ENCODE measurements around the gene FANCM.
"Not testable (repeated sequence)": the region's sequence is repeated elsewhere in the genome, so short reads cannot be mapped to it uniquely, and the experiment has no call there.

FANCM gene

GRCh38 chr14:45120096-45120495, 15.6 kb upstream of the FANCM start:
- H3K4me3 ChIP-seq (ENCODE audit: low read depth, low read length) = no peak overlapping the region
- H3K9me3 ChIP-seq (ENCODE audit: control insufficient read depth, insufficient read depth, low read length) = no peaks in the 10 kb centered on the region
- peaks cover 90% of the 10 kb centered on the region for H3K36me3 ChIP-seq (ENCODE audit: control insufficient read depth, insufficient read depth, low read length)
- no peaks in the 10 kb centered on the region for H3K4me1 ChIP-seq (ENCODE audit: control insufficient read depth, insufficient read depth, low read length)
- no peak overlapping the region for H3K9ac ChIP-seq (ENCODE audit: low read depth, low read length)
- H3K27ac ChIP-seq (ENCODE audit: low read depth, low read length) = no peak overlapping the region
- no peaks in the 10 kb centered on the region for H3K27me3 ChIP-seq (ENCODE audit: control insufficient read depth, insufficient read depth, low read length)

- Histone ChIP-seq H3K9me3 (ENCODE audit: control insufficient read depth, insufficient read depth, low read length) (no peaks in the 10 kb centered on the region), H3K4me1 (ENCODE audit: control insufficient read depth, insufficient read depth, low read length) (no peaks in the 10 kb centered on the region), H3K4me3 (ENCODE audit: low read depth, low read length) (no peak overlapping the region), H3K27me3 (ENCODE audit: control insufficient read depth, insufficient read depth, low read length) (no peaks in the 10 kb centered on the region), H3K36me3 (ENCODE audit: control insufficient read depth, insufficient read depth, low read length) (peaks cover 89% of the 10 kb centered on the region), H3K9ac (ENCODE audit: low read depth, low read length) (no peak overlapping the region), H3K27ac (ENCODE audit: low read depth, low read length) (no peak overlapping the region)
Observed at GRCh38 chr14:45123271-45123670, 12.5 kb upstream of the FANCM start.

- H3K27ac ChIP-seq (ENCODE audit: low read depth, low read length) = no peak overlapping the region
- H3K4me3 ChIP-seq (ENCODE audit: low read depth, low read length) = no peak overlapping the region
- H3K9me3 ChIP-seq (ENCODE audit: control insufficient read depth, insufficient read depth, low read length) = no peaks in the 10 kb centered on the region
- peaks cover 89% of the 10 kb centered on the region for H3K36me3 ChIP-seq (ENCODE audit: control insufficient read depth, insufficient read depth, low read length)
- H3K9ac ChIP-seq (ENCODE audit: low read depth, low read length) = no peak overlapping the region
- H3K27me3 ChIP-seq (ENCODE audit: control insufficient read depth, insufficient read depth, low read length) = no peaks in the 10 kb centered on the region
- H3K4me1 ChIP-seq (ENCODE audit: control insufficient read depth, insufficient read depth, low read length) = no peaks in the 10 kb centered on the region
Observed at GRCh38 chr14:45125754-45126153, 10.0 kb upstream of the FANCM start.

GRCh38 chr14:45128963-45129629, 6.6 kb upstream of the FANCM start:
- H3K27me3 ChIP-seq (ENCODE audit: control insufficient read depth, insufficient read depth, low read length) = no peaks in the 10 kb centered on the region
- H3K36me3 ChIP-seq (ENCODE audit: control insufficient read depth, insufficient read depth, low read length) = peaks cover 63% of the 10 kb centered on the region
- H3K4me3 ChIP-seq (ENCODE audit: low read depth, low read length) = no peak overlapping the region
- no peak overlapping the region for H3K9ac ChIP-seq (ENCODE audit: low read depth, low read length)
- no peaks in the 10 kb centered on the region for H3K4me1 ChIP-seq (ENCODE audit: control insufficient read depth, insufficient read depth, low read length)
- no peaks in the 10 kb centered on the region for H3K9me3 ChIP-seq (ENCODE audit: control insufficient read depth, insufficient read depth, low read length)
- no peak overlapping the region for H3K27ac ChIP-seq (ENCODE audit: low read depth, low read length)

GRCh38 chr14:45133683-45134050, 2.1 kb upstream of the FANCM start:
- H3K36me3 ChIP-seq (ENCODE audit: control insufficient read depth, insufficient read depth, low read length) = peaks cover 23% of the 10 kb centered on the region
- peaks cover 3% of the 10 kb centered on the region; the same call in 1 of the 2 replicates for H3K4me1 ChIP-seq (ENCODE audit: control insufficient read depth, insufficient read depth, low read length)
- peak overlapping the region; percentile 92 for H3K27ac ChIP-seq (ENCODE audit: low read depth, low read length)
- H3K9me3 ChIP-seq (ENCODE audit: control insufficient read depth, insufficient read depth, low read length) = no peaks in the 10 kb centered on the region
- no peaks in the 10 kb centered on the region for H3K27me3 ChIP-seq (ENCODE audit: control insufficient read depth, insufficient read depth, low read length)
- H3K9ac ChIP-seq (ENCODE audit: low read depth, low read length) = peak overlapping the region; percentile 99
- peak overlapping the region; percentile 90 for H3K4me3 ChIP-seq (ENCODE audit: low read depth, low read length)

- Histone ChIP-seq H3K9ac (ENCODE audit: low read depth, low read length) (peak within 1 kb of the TSS; percentile 99), H3K9me3 (ENCODE audit: control insufficient read depth, insufficient read depth, low read length) (no peaks in the 10 kb centered on the region), H3K36me3 (ENCODE audit: control insufficient read depth, insufficient read depth, low read length) (peaks cover 17% of the 10 kb centered on the region), H3K27ac (ENCODE audit: low read depth, low read length) (peak within 1 kb of the TSS; percentile 92), H3K4me3 (ENCODE audit: low read depth, low read length) (peak within 1 kb of the TSS; percentile 90), H3K4me1 (ENCODE audit: control insufficient read depth, insufficient read depth, low read length) (peaks cover 3% of the 10 kb centered on the region; the same call in 1 of the 2 replicates), H3K27me3 (ENCODE audit: control insufficient read depth, insufficient read depth, low read length) (no peaks in the 10 kb centered on the region)
Observed at GRCh38 chr14:45134051-45134958, 1.4 kb upstream of the FANCM start, which contains the start of gene FKBP3. FKBP3 (minus strand) TSS chr14:45134481; CDS start chr14:45134456, 25 bp downstream.

GRCh38 chr14:45135156-45135555, 574 bp upstream of the FANCM start:
- Histone ChIP-seq H3K9me3 (ENCODE audit: control insufficient read depth, insufficient read depth, low read length) (no peaks in the 10 kb centered on the region), H3K27me3 (ENCODE audit: control insufficient read depth, insufficient read depth, low read length) (no peaks in the 10 kb centered on the region), H3K36me3 (ENCODE audit: control insufficient read depth, insufficient read depth, low read length) (peaks cover 8% of the 10 kb centered on the region), H3K4me1 (ENCODE audit: control insufficient read depth, insufficient read depth, low read length) (peaks cover 3% of the 10 kb centered on the region; the same call in 1 of the 2 replicates), H3K27ac (ENCODE audit: low read depth, low read length) (peak overlapping the region; percentile 84), H3K4me3 (ENCODE audit: low read depth, low read length) (peak overlapping the region; percentile 90), H3K9ac (ENCODE audit: low read depth, low read length) (peak overlapping the region; percentile 32; the same call in 1 of the 2 replicates)

GRCh38 chr14:45136399-45136798, 669 bp downstream of the FANCM start:
- Histone ChIP-seq H3K4me3 (ENCODE audit: low read depth, low read length) (peak overlapping the region; percentile 90), H3K9me3 (ENCODE audit: control insufficient read depth, insufficient read depth, low read length) (no peaks in the 10 kb centered on the region), H3K36me3 (ENCODE audit: control insufficient read depth, insufficient read depth, low read length) (no peaks in the 10 kb centered on the region), H3K9ac (ENCODE audit: low read depth, low read length) (peak overlapping the region; percentile 38; the same call in 1 of the 2 replicates), H3K27me3 (ENCODE audit: control insufficient read depth, insufficient read depth, low read length) (no peaks in the 10 kb centered on the region), H3K4me1 (ENCODE audit: control insufficient read depth, insufficient read depth, low read length) (peaks cover 3% of the 10 kb centered on the region; the same call in 1 of the 2 replicates), H3K27ac (ENCODE audit: low read depth, low read length) (peak overlapping the region; percentile 68)

GRCh38 chr14:45140661-45141187, 5.0 kb downstream of the FANCM start:
- Histone ChIP-seq H3K36me3 (ENCODE audit: control insufficient read depth, insufficient read depth, low read length) (no peaks in the 10 kb centered on the region), H3K27ac (ENCODE audit: low read depth, low read length) (no peak overlapping the region), H3K27me3 (ENCODE audit: control insufficient read depth, insufficient read depth, low read length) (no peaks in the 10 kb centered on the region), H3K9ac (ENCODE audit: low read depth, low read length) (no peak overlapping the region), H3K4me1 (ENCODE audit: control insufficient read depth, insufficient read depth, low read length) (peaks cover 3% of the 10 kb centered on the region; the same call in 1 of the 2 replicates), H3K4me3 (ENCODE audit: low read depth, low read length) (no peak overlapping the region), H3K9me3 (ENCODE audit: control insufficient read depth, insufficient read depth, low read length) (no peaks in the 10 kb centered on the region)

GRCh38 chr14:45142083-45142482, 6.4 kb downstream of the FANCM start:
- not testable (repeated sequence) for H3K27ac ChIP-seq (ENCODE audit: low read depth, low read length); H3K36me3 ChIP-seq (ENCODE audit: control insufficient read depth, insufficient read depth, low read length); H3K9ac ChIP-seq (ENCODE audit: low read depth, low read length); H3K4me3 ChIP-seq (ENCODE audit: low read depth, low read length); H3K27me3 ChIP-seq (ENCODE audit: control insufficient read depth, insufficient read depth, low read length); H3K4me1 ChIP-seq (ENCODE audit: control insufficient read depth, insufficient read depth, low read length); H3K9me3 ChIP-seq (ENCODE audit: control insufficient read depth, insufficient read depth, low read length)
